HG02885 (cell line): ENCODE measurements around the gene CTNNA2.

Experiments
- ATAC-seq: cut with Tn5 transposase; IDR thresholded peaks from one replicate; pipeline ENCODE4 v1.9.1; 2021; ENCODE audit warnings: mild to moderate bottlenecking; ENCODE audit not compliant: unreplicated experiment, poor library complexity

The CTNNA2 gene

GRCh38 chr2:80549901-80550300, 1037.0 kb downstream of the CTNNA2 start:
- no peak for ATAC-seq

GRCh38 chr2:80560326-80560725, 1047.5 kb downstream of the CTNNA2 start:
- ATAC-seq = no peak

- no peak for ATAC-seq
Measured at GRCh38 chr2:80568011-80568410, 1055.2 kb downstream of the CTNNA2 start.

- no peak for ATAC-seq
Measured at GRCh38 chr2:80573167-80573566, 1060.3 kb downstream of the CTNNA2 start.

GRCh38 chr2:80573950-80574349, 1061.1 kb downstream of the CTNNA2 start:
- ATAC-seq = no peak

GRCh38 chr2:80579756-80580155, 1066.9 kb downstream of the CTNNA2 start:
- no peak for ATAC-seq

GRCh38 chr2:80591233-80591632, 1078.4 kb downstream of the CTNNA2 start:
- ATAC-seq = no peak

GRCh38 chr2:80592106-80592505, 1079.3 kb downstream of the CTNNA2 start:
- no peak for ATAC-seq

- ATAC-seq = no peak
Measured at GRCh38 chr2:80610108-80610507, 1097.3 kb downstream of the CTNNA2 start.

- ATAC-seq = no peak
Measured at GRCh38 chr2:80621656-80622055, 1108.8 kb downstream of the CTNNA2 start.

- no peak for ATAC-seq
Measured at GRCh38 chr2:80624062-80624461, 1111.2 kb downstream of the CTNNA2 start.

- no peak for ATAC-seq
Measured at GRCh38 chr2:80634590-80634989, 1121.7 kb downstream of the CTNNA2 start.

- no peak for ATAC-seq
Measured at GRCh38 chr2:80638783-80639182, 1125.9 kb downstream of the CTNNA2 start.

- ATAC-seq = no peak
Measured at GRCh38 chr2:80642465-80642864, 1129.6 kb downstream of the CTNNA2 start.

GRCh38 chr2:80643598-80643997, 1130.7 kb downstream of the CTNNA2 start:
- ATAC-seq = no peak

GRCh38 chr2:80651435-80651834, 1138.6 kb downstream of the CTNNA2 start:
- no peak for ATAC-seq

- ATAC-seq = no peak
Measured at GRCh38 chr2:80655265-80655664, 1142.4 kb downstream of the CTNNA2 start.

- ATAC-seq = no peak
Measured at GRCh38 chr2:80670763-80671162, 1157.9 kb downstream of the CTNNA2 start.

- no peak for ATAC-seq
Measured at GRCh38 chr2:80687524-80687923, 1174.7 kb downstream of the CTNNA2 start.

GRCh38 chr2:80689106-80689505, 1176.3 kb downstream of the CTNNA2 start:
- ATAC-seq = no peak
